K562 (cell line): ENCODE measurements around the gene C2orf92. TPM values are rescaled to one million over a fixed set of nuclear protein-coding genes. Genes with fewer than 3 reads are reported as not detected.
A peak's percentile ranks its signal among the peaks of the same experiment; 100 is the strongest.

ENCODE experiments used
- ATF1 ChIP-seq, 2 experiments: fragments of 450-650 bp in 1 of 2; IDR thresholded peaks; 2 replicates each; pipeline ENCODE4 v1.6.1; 2016; ENCODE audit warnings: missing compliant biosample characterization in 1 of 2, missing genetic modification characterization in 1 of 2
- BHLHE40 ChIP-seq: IDR thresholded peaks from 2 replicates; pipeline ENCODE4 v1.6.1; 2011; ENCODE audit warnings: low read length, improper control_type of control experiment
- CCNT2 ChIP-seq: IDR thresholded peaks from 2 replicates; pipeline ENCODE4 v1.6.1; 2011; ENCODE audit warnings: borderline replicate concordance, low read depth, mild to moderate bottlenecking, moderate library complexity, mixed read lengths, low read length; ENCODE audit not compliant: insufficient read length; ENCODE audit errors: extremely low read depth
- COPS2 ChIP-seq: fragments of 450-650 bp; conservative IDR thresholded peaks from 2 replicates; pipeline ENCODE4 v1.6.1; 2016; ENCODE audit warnings: mild to moderate bottlenecking, moderate library complexity
- DPF2 ChIP-seq: fragments of 450-650 bp; IDR thresholded peaks from 2 replicates; pipeline ENCODE4 v1.6.1; 2016
- FOS ChIP-seq: IDR thresholded peaks from 3 replicates; pipeline ENCODE4 v1.6.1; 2011; ENCODE audit not compliant: insufficient read length; ENCODE audit errors: extremely low read depth
- FOXJ3 ChIP-seq: sonication (generic); formaldehyde crosslinking; IDR thresholded peaks from 2 replicates; pipeline ENCODE4 v1.4.0; 2020; ENCODE audit warnings: mild to moderate bottlenecking, missing genetic modification reagents
- GABPA ChIP-seq: fragments of 200-800 bp; sonication (Bioruptor generic); conservative IDR thresholded peaks from 2 replicates; pipeline ENCODE4 v1.6.1; 2016; ENCODE audit warnings: low read depth, missing genetic modification characterization, missing compliant biosample characterization
- GATA2 ChIP-seq: sonication (generic); formaldehyde crosslinking; IDR thresholded peaks from 2 replicates; pipeline ENCODE4 v1.4.0; 2020; ENCODE audit warnings: mild to moderate bottlenecking, missing genetic modification reagents
- HDAC3 ChIP-seq: fragments of 450-650 bp; IDR thresholded peaks from 2 replicates; pipeline ENCODE4 v1.6.1; 2018; ENCODE audit warnings: borderline replicate concordance, mild to moderate bottlenecking, moderate library complexity; ENCODE audit not compliant: partially characterized antibody
- L3MBTL2 ChIP-seq: fragments of 450-650 bp; IDR thresholded peaks from 2 replicates; pipeline ENCODE4 v1.6.1; 2016; ENCODE audit warnings: mild to moderate bottlenecking, moderate library complexity
- MBD2 ChIP-seq: sonication (generic); IDR thresholded peaks from 2 replicates; pipeline ENCODE4 v1.6.1; 2016; ENCODE audit warnings: low read depth, borderline replicate concordance
- MED1 ChIP-seq: sonication (generic); formaldehyde crosslinking; IDR thresholded peaks from 2 replicates; pipeline ENCODE4 v1.8.1; 2023; ENCODE audit warnings: missing genetic modification reagents, borderline replicate concordance
- NFXL1 ChIP-seq: fragments of 450-650 bp; formaldehyde crosslinking; IDR thresholded peaks from 2 replicates; pipeline ENCODE4 v1.4.0; 2021; ENCODE audit warnings: mild to moderate bottlenecking
- NR4A1 ChIP-seq, 2 experiments: fragments of 250-450 bp in 1 of 2; fragments of 450-650 bp in 1 of 2; sonication (Bioruptor Pico) in 1 of 2; IDR thresholded peaks; 2 replicates each; pipeline versions ENCODE4 v1.4.0 to v1.6.1; 2016 to 2020; ENCODE audit warnings: mild to moderate bottlenecking in 2 of 2, missing compliant biosample characterization in 1 of 2, missing genetic modification characterization in 1 of 2, moderate library complexity in 1 of 2
- PKNOX1 ChIP-seq: fragments of 450-650 bp; IDR thresholded peaks from 2 replicates; pipeline ENCODE4 v1.6.1; 2016
- RBBP5 ChIP-seq: fragments of 200-600 bp; sonication (generic); IDR thresholded peaks from 2 replicates; pipeline ENCODE4 v1.6.1; 2012; ENCODE audit warnings: borderline replicate concordance, mild to moderate bottlenecking, low read length, control low read depth, inconsistent platforms; ENCODE audit not compliant: insufficient read depth, poor library complexity, severe bottlenecking
- RBM14 ChIP-seq: fragments of 200-400 bp; formaldehyde crosslinking; IDR thresholded peaks from 2 replicates; pipeline ENCODE4 v1.6.1; 2018; ENCODE audit warnings: low read depth, mild to moderate bottlenecking, low read length, moderate library complexity, borderline replicate concordance; ENCODE audit not compliant: insufficient read depth
- SMARCE1 ChIP-seq: fragments of 450-650 bp; IDR thresholded peaks from 2 replicates; pipeline ENCODE4 v1.7.1; 2016; ENCODE audit warnings: mild to moderate bottlenecking
- SRSF3 ChIP-seq: fragments of 200-400 bp; formaldehyde crosslinking; IDR thresholded peaks from 2 replicates; pipeline ENCODE4 v1.6.1; 2016; ENCODE audit warnings: mild to moderate bottlenecking, low read length, moderate library complexity; ENCODE audit not compliant: insufficient read depth
- TBP ChIP-seq: optimal IDR thresholded peaks from 2 replicates; pipeline ENCODE3; 2011; ENCODE audit warnings: low read depth, low read length, improper control_type of control experiment
- TSC22D4 ChIP-seq: fragments of 450-650 bp; IDR thresholded peaks from 2 replicates; pipeline ENCODE4 v1.6.1; 2016; ENCODE audit warnings: missing genetic modification characterization, missing biosample characterization, control low read depth
- ZBTB33 ChIP-seq: sonication (generic); formaldehyde crosslinking; IDR thresholded peaks from 2 replicates; pipeline ENCODE4 v1.8.1; 2023; ENCODE audit warnings: mild to moderate bottlenecking, missing genetic modification reagents
- ZFX ChIP-seq: sonication (generic); formaldehyde crosslinking; IDR thresholded peaks from 2 replicates; pipeline ENCODE4 v1.8.0; 2022; ENCODE audit warnings: mild to moderate bottlenecking, missing genetic modification reagents, moderate library complexity
- polyA plus RNA-seq, 8 experiments: library from polyadenylated mRNA; depleted of rRNA in 4 of 8; stranded (reverse) in 5 of 8; unstranded in 3 of 8; fragments of >200 nt; fragmentation: Nextera tagmentation in 2 of 8; fragmentation: Illumina TruSeq in 1 of 8; extraction: Ambion mirVana in 2 of 8; extraction: Trizol in 1 of 8; gene quantifications; 2 replicates each; pipeline versions ENCODE4 v1.2.1 to v1.2.3, GENCODE V29; 2011 to 2014; ENCODE audit warnings: inconsistent platforms in 1 of 8, missing spikeins in 1 of 8
- total RNA-seq, 7 experiments: library from RNA; depleted of rRNA in 6 of 7; stranded (reverse); fragments of >200 nt in 6 of 7; fragmentation: Illumina TruSeq in 2 of 7; extraction: Trizol in 2 of 7; gene quantifications; 2 replicates each; pipeline versions ENCODE4 v1.2.1 to v1.2.3, GENCODE V29; 2011 to 2021; ENCODE audit warnings: low replicate concordance in 1 of 7

C2orf92 gene
- total and polyA plus RNA-seq, 9 of the 15 experiments (the other 6 are each of a cell fraction or from before 2014, with no cell fraction given) = 0.65 to 6.8 (median 3.6) TPM

DNA sequence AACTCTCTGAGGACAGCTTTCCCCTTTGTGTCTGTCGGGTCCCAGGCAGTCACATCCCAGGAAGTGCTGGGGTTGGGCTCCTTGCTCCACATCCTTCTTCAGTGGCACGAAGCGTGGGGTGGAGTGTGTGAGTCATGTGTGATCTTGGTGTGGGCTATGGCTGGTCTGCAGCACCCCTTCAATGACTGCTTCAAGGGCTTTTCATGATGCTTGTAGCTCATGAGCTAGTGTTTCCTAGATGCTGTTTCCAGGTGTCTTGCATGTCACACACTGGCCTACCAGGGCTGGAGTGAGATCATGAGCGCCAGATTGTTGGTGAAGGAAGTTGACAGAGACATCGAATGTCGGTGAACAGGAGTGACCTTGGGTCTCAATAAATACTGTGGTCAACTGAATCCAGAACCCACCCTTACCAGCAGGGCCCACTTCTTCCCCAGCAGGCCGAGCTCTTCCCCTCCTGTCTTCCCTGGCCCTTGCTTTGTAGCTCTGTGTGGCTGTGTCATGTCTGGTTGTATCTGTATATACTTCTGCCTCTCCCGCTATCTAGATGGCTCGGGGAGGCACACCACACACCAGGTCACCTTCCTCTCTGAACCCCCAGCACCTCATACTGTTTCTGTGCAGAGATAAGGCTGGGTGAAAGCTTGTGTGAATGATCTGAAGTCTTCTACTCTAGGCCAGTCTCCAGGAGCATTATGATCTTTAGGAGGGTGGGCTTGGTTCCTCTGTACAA lies 3.8 kb downstream of the C2orf92 start (continued):
- TF ChIP-seq RBM14 (no peak), SRSF3 (no peak), MED1 (CRISPR knock-in tag) (no peak), HDAC3 (no peak), CCNT2 (no peak), TBP (peak; percentile 52), FOXJ3 (CRISPR knock-in tag) (no peak), ZFX (CRISPR knock-in tag) (peak; percentile 43), BHLHE40 (peak; percentile 57), ATF1 (CRISPR knock-in tag; IDR thresholded peaks at IDR 0.05) (no peak), ATF1 (tag; IDR thresholded peaks at IDR 0.05) (peak; percentile 13; the same call in 1 of the 2 replicates), FOS (no peak), NR4A1 (CRISPR knock-in tag; IDR thresholded peaks at IDR 0.05) (no peak), NR4A1 (tag; IDR thresholded peaks at IDR 0.05) (peak; percentile 64; the same call in 1 of the 2 replicates), DPF2 (0 out of 2 replicates have a peak, but pooled peaks have one; percentile 42), GATA2 (CRISPR knock-in tag) (peak; percentile 74), TSC22D4 (tag) (no peak), L3MBTL2 (peak; percentile 52), MBD2 (no peak), ZBTB33 (CRISPR knock-in tag) (peak; percentile 45; the same call in 1 of the 2 replicates), PKNOX1 (0 out of 2 replicates have a peak, but pooled peaks have one; percentile 5), RBBP5 (peak; percentile 28), SMARCE1 (no peak), COPS2 (no peak), GABPA (tag) (no peak; the same call in 1 of the 2 replicates), NFXL1 (CRISPR knock-in tag) (no peak)
